HUDEP-2 (cell line): ENCODE measurements around the gene MAFG.
A peak's percentile ranks its signal among the peaks of the same experiment; 100 is the strongest.

ENCODE experiments used
- DNase-seq, 76 experiments: peaks; one replicate each; lab custom pipeline; 2025; ENCODE audit not compliant: unreplicated experiment in 76 of 76; lab: John Stamatoyannopoulos, UW

Gene MAFG

GRCh38 chr17:81927653-81928543, at the start of gene MAFG:
Gene MAFG, minus strand, starts transcription at chr17:81927735. Its CDS starts 4,550 bp downstream, at chr17:81923185.
- peak in 74 of 76 experiments; percentile 21 to 95 (median 85) for DNase-seq

GRCh38 chr17:81976332-81977210, 49.0 kb upstream of the MAFG start:
- DNase-seq: peak in 61 of 76 experiments; percentile 8 to 75 (median 43)

DNA sequence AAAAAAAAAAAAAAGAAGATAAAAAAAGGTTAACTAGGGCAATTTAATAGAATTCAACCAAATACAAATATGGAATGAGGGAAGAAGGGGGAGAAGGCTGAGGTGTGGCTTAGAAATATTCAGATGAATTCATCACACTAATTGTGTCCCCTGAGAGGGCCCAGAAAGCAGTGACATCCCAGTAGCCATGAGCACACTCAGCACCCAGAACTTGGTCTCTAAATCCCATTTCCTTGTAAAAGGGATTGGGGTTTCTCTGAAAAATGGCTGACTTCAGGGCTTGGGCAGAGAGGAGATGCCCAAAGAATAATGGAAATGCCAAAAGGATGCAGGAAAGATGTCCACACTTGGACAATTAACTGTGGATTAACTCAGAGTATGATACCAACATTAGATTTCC, 45.9 kb upstream of the MAFG start:
- no peak for DNase-seq

DNA sequence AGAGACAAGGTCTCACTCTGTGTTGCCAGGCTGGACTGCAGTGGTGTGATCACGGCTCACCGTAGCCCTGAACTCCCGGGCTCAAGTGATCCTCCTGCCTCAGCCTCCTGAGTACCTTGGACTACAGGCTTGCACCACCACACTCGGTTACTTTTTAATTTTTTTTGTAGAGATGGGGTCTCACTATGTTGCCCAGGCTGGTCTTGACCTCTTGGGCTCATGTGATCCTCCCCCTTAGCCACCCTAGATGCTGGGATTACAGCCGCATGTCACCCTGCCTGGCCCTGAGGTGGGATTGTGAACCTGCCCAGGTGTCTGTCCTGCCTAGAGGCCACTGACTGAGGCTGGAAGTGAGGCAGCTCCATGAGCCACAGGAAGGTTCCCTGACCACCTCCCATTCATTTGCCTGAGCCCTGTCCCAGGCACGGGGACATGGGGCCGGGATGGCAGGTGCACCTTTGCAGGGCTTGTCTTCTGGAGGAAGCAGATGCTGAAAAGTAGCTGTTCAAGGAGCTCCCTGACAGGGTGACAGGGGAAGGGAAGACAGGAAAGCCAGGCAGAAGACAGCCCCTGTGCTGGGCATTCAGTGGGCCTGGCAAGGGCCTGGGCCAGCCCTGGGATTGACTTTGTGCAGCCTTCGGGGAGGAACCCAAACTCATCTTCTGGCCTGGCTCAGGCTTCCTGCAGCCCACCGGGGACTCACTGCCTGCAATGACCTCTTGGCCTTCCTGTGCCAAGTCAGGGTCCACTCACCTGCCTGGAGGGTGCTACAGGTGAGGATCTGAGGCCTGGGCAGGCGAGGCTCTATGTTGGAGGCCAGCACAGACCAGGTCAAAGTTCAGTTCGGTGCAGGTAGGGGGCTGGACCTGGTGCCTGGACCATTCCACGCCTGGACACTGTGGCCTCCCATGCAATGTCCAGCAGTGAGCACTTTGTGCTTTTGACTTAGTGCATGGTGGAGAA, 41.6 kb upstream of the MAFG start:
- no peak for DNase-seq

DNA sequence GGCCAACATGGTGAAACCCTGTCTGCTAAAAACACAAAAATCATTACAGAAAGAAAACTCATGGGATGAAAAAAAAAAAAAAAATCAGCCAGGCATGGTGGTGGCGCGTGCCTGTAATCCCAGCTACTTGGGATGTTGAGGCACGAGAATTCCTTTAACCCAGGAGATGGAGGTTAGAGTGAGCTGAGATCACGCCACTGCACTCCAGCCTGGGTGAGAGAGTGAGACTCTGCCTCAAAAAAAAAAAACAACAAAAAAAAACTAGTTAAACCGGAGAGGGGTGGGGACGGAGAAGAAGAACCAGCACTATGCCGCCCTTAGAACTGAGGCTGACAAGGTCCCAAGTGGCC, 40.8 kb upstream of the MAFG start:
- no peak for DNase-seq

- DNase-seq: peak in 73 of 76 experiments; percentile 25 to 88 (median 74)
These were observed 40.2 kb upstream of the MAFG start for GRCh38 chr17:81967533-81968395.

DNA sequence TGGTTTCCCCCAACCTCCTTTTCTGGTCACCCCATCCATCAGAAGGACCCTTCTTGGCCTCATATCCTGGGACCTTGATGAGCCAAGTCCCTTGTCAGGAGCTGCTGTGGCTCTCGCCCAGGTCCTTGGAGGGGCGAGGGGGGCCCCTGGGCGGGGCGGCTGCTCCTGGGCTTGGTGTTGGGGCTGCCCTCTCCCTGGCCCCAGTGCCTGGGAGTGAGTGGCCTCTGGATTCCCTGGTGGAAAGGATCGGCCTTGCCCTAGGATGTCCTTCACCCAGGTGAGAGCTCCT, 39.7 kb upstream of the MAFG start:
- DNase-seq: no peak

GRCh38 chr17:81966343-81967243, 39.1 kb upstream of the MAFG start:
- DNase-seq: no peak

DNA sequence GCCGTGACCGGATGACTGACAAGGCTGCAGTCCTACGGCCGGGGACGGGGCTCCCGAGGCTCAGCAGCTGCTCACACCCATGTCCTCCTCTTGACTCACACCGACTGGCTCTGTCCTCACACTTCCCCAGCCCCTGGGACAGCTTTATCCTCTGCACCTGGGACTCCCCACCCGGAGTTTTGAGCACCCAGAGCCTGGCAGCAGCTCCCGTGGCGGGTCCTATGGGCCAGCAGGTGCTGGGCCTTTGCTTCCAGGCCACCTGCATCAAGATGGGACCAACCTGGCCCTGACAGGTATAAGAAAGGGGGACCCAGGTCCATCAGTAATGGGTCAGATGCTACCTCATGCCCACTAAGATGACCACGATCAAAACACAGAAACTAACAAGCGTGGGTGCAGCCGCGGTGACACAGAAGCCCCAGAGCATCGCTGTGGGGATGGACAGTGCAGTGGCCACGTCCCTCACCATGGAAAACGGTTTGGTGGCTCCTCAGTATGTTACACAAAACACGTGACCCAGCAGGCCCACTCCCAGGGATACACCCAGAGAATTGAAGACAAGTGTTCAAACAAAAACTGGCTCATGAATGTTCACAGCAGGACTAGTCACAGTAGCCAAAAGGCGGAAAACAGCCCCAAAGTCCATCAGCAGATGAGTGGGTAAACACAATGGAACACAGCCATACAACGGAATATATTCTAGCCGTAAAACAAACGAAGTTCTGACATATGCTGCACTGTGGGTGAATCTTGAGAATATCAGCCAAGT, 36.7 kb upstream of the MAFG start:
- DNase-seq: no peak

- DNase-seq: no peak
These were observed 35.2 kb upstream of the MAFG start for GRCh38 chr17:81962499-81963441.

GRCh38 chr17:81961521-81962498, 34.3 kb upstream of the MAFG start:
- no peak for DNase-seq

- DNase-seq: peak in 18 of 76 experiments; percentile 8 to 29 (median 17)
These were observed 33.6 kb upstream of the MAFG start, which contains the start of gene NOTUM for GRCh38 chr17:81961087-81961511. Gene NOTUM, minus strand, starts transcription at chr17:81961187. Its CDS starts 278 bp downstream, at chr17:81960909.

GRCh38 chr17:81960130-81960958, 32.8 kb upstream of the MAFG start:
- DNase-seq: peak in 1 of 76 experiments; percentile 44

DNA sequence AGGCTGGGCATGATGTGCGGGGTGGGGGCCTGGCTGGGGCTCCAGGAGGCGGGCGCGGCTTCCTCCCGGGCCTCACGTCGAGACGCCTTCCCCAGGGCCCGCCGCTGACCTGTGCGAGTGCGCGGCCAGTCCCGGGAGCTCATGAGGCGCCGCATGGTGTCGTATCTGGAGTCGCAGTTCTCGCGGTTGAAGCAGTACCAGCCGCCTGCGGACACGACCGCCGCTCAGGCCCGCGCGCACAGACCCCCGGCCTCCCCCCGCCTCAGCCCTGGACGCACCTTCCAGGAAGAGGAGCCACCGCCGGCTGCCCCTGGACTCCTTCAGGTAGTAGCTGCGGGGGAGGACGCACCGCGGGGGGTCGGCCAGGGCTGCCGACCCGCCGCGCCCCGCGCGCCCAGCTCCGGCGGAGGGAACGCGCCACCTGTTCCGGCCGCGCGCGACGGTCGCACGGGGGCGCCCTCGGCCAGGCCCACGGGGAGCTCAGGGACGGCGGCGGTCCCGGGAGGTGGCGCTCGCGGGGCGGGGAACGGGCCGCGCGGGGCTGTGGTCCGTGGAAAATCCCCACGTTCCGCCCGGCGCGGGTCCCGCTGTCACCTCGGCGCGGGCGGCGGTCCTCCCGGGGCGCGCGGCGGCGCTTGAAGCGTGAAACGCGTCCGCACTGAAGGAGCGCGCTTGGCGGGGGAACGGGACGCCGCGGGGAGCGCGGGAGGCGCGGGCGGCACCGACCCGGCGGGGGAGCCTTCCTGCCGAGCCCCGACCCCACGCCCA, 32.0 kb upstream of the MAFG start:
- DNase-seq: peak in 54 of 76 experiments; percentile 7 to 73 (median 44)
